ENCODE data around the gene SLC13A4.

Gene SLC13A4

DNA sequence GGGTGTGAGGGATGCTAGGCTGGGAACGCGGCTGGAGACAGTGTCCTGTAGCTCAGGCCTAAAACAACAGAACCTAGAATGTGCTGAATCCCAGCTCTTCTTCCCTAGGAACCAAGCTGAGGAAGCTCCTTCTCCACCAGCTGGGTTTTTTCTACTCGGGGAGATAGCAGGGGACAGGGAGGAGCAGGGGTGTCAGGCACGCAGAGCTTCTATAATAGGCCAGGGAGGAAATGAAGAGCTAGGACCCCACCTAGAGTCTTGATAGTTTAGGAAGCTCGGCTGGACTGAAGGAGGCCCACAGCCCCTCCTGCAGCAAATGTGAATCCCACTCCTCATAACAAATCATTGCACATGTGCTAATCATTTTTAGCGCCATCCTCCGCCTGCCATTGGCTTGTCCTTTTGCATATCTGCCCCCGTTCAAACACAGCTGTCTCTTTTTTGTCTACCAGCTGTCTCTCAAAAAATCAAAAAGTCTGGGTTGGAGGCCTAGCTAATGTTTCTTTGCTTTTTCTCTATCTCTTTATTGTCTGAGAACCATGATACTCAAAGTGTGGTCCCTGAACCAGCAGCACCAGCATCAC, 44.7 kb upstream of the SLC13A4 start:
- no peak overlapping the region for H3K4me3 ChIP-seq (ENCODE audit: low read depth, low read length)
- H3K4me1 ChIP-seq (ENCODE audit: control insufficient read depth, insufficient read depth, low read length) = no peaks in the 10 kb centered on the region; the same call in 1 of the 2 replicates
- POLR2A ChIA-PET = no interaction called here
- TF ChIP-seq ZNF394 (tag by site-specific recombination; IDR thresholded peaks at IDR 0.05; ENCODE audit: borderline replicate concordance) = no peak
- TF ChIP-seq KLF16 (tag by site-specific recombination; IDR thresholded peaks at IDR 0.05) = no peak
- no peak for TF ChIP-seq ZNF112 (tag by site-specific recombination; IDR thresholded peaks at IDR 0.05)
- no peak for TF ChIP-seq ZNF701 (tag by site-specific recombination; IDR thresholded peaks at IDR 0.05)
- no peak for TF ChIP-seq ZNF473 (tag by site-specific recombination; IDR thresholded peaks at IDR 0.05)
- TF ChIP-seq ZNF548 (tag by site-specific recombination; IDR thresholded peaks at IDR 0.05) = no peak
- no peak for TF ChIP-seq ZNF658 (tag by site-specific recombination; IDR thresholded peaks at IDR 0.05)
- no peak for TF ChIP-seq SP3 (tag by site-specific recombination; IDR thresholded peaks at IDR 0.05)
- TF ChIP-seq BCL11B (tag by site-specific recombination; IDR thresholded peaks at IDR 0.05; ENCODE audit: low read depth) = no peak
- TF ChIP-seq, protein P1, sequence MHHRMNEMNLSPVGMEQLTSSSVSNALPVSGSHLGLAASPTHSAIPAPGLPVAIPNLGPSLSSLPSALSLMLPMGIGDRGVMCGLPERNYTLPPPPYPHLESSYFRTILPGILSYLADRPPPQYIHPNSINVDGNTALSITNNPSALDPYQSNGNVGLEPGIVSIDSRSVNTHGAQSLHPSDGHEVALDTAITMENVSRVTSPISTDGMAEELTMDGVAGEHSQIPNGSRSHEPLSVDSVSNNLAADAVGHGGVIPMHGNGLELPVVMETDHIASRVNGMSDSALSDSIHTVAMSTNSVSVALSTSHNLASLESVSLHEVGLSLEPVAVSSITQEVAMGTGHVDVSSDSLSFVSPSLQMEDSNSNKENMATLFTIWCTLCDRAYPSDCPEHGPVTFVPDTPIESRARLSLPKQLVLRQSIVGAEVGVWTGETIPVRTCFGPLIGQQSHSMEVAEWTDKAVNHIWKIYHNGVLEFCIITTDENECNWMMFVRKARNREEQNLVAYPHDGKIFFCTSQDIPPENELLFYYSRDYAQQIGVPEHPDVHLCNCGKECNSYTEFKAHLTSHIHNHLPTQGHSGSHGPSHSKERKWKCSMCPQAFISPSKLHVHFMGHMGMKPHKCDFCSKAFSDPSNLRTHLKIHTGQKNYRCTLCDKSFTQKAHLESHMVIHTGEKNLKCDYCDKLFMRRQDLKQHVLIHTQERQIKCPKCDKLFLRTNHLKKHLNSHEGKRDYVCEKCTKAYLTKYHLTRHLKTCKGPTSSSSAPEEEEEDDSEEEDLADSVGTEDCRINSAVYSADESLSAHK (tag by site-specific recombination; IDR thresholded peaks at IDR 0.05) = no peak
- TF ChIP-seq ZNF157 (tag by site-specific recombination; IDR thresholded peaks at IDR 0.05) = no peak
- TF ChIP-seq ZNF747 (tag by site-specific recombination; IDR thresholded peaks at IDR 0.05) = no peak
- TF ChIP-seq ZBTB48 (tag by site-specific recombination; IDR thresholded peaks at IDR 0.05) = no peak
- TF ChIP-seq ZNF621 (tag by site-specific recombination; IDR thresholded peaks at IDR 0.05) = no peak
- TF ChIP-seq, protein P2, sequence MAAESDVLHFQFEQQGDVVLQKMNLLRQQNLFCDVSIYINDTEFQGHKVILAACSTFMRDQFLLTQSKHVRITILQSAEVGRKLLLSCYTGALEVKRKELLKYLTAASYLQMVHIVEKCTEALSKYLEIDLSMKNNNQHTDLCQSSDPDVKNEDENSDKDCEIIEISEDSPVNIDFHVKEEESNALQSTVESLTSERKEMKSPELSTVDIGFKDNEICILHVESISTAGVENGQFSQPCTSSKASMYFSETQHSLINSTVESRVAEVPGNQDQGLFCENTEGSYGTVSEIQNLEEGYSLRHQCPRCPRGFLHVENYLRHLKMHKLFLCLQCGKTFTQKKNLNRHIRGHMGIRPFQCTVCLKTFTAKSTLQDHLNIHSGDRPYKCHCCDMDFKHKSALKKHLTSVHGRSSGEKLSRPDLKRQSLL (tag by site-specific recombination; IDR thresholded peaks at IDR 0.05) = no peak
- no peak for TF ChIP-seq MZF1 (tag by site-specific recombination; IDR thresholded peaks at IDR 0.05; ENCODE audit: borderline replicate concordance)
- no peak for TF ChIP-seq ZNF501 (tag by site-specific recombination; IDR thresholded peaks at IDR 0.05)
- TF ChIP-seq ZNF768 (tag by site-specific recombination; IDR thresholded peaks at IDR 0.05) = no peak
- no peak for TF ChIP-seq ZFP41 (tag by site-specific recombination; IDR thresholded peaks at IDR 0.05; ENCODE audit: borderline replicate concordance)
- TF ChIP-seq ZBTB21 (tag by site-specific recombination; IDR thresholded peaks at IDR 0.05) = no peak
- H3K9me3 ChIP-seq (ENCODE audit: control insufficient read depth, insufficient read depth, low read depth, low read length) = no peaks in the 10 kb centered on the region
- CTCF ChIA-PET = interaction anchor here (0.7 to 1.5 kb wide), 2 partner anchors 13 to 496 kb away, joined by 3 read pairs; no protein-coding TSS in a partner anchor
- H3K36me3 ChIP-seq (ENCODE audit: control insufficient read depth in 2 of 2, insufficient read depth in 1 of 2, low read length in 2 of 2) = no peaks in the 10 kb centered on the region
- H3K27ac ChIP-seq (ENCODE audit: extremely low read depth, low read depth, low read length) = no peak overlapping the region

DNA sequence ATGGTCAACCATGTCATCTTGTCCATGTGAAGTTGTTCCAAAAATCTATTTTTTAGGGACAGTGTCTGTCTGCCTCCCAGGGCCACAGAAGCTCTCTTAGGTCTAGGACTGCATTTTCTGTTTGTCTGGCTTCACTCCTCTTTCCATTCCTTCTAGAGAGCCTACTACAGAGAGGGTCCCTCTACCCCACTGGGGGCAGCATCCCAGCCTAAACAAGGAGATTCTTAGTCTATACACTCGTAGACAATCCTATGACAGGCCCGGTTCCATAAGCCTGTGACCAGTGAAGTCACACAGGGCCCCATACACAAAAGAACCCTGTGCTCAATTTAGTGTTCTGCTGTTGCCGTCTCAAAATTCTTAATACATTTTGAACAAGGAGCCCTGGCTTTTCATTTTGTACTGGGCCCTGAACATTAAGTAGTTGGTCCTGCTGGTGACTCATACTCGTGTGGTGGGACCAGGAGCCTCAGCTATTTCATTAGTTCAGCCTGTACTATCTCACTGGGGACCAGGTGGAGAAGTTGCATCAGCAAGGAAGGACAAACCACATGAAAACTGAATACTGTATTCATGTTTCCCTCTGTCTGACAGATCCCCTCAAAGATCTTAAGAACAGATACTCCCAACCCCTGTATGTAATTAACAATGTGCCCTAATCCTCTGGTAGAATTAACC, 44.1 kb upstream of the SLC13A4 start:
- POLR2A ChIA-PET = no interaction called here
- no peak overlapping the region for H3K4me3 ChIP-seq (ENCODE audit: low read depth, low read length)

More for the DNA sequence above, 44.1 kb upstream of the SLC13A4 start:
- CTCF ChIA-PET = interaction anchor here (0.6 to 1.5 kb wide), 2 partner anchors 13 to 25 kb away, joined by 3 read pairs; no protein-coding TSS in a partner anchor
- H3K36me3 ChIP-seq (ENCODE audit: control insufficient read depth in 2 of 2, insufficient read depth in 1 of 2, low read length in 2 of 2) = no peaks in the 10 kb centered on the region
- H3K9me3 ChIP-seq (ENCODE audit: control insufficient read depth, insufficient read depth, low read depth, low read length) = no peaks in the 10 kb centered on the region
- H3K27ac ChIP-seq (ENCODE audit: extremely low read depth, low read depth, low read length) = no peak overlapping the region
- H3K4me1 ChIP-seq (ENCODE audit: control insufficient read depth, insufficient read depth, low read length) = no peaks in the 10 kb centered on the region; the same call in 1 of the 2 replicates
- TF ChIP-seq ZNF692 (tag by site-specific recombination; IDR thresholded peaks at IDR 0.05) (peak; percentile 76), PRDM10 (tag by site-specific recombination; IDR thresholded peaks at IDR 0.05) (peak; percentile 90), ZNF24 (tag by site-specific recombination; IDR thresholded peaks at IDR 0.05) (0 out of 2 replicates have a peak, but pooled peaks have one; percentile 47), ZNF2 (tag by site-specific recombination; IDR thresholded peaks at IDR 0.05) (no peak), ZFP69B (tag by site-specific recombination; IDR thresholded peaks at IDR 0.05) (peak; percentile 62; the same call in 1 of the 2 replicates)
